GM20431 (cell line): Measurements from ENCODE around the gene ZNF821.
"Not testable (repeated sequence)": the region's sequence is repeated elsewhere in the genome, so short reads cannot be mapped to it uniquely, and the experiment has no call there.

Experiments used
- in situ Hi-C: fragments of 300-500 bp; cut with MseI, MboI; formaldehyde crosslinking; loops from one replicate; pipeline ENCODE4 v1.15.0; 2020; ENCODE audit warnings: low sequenced_read_pairs; ENCODE audit not compliant: unreplicated experiment

Gene ZNF821

DNA sequence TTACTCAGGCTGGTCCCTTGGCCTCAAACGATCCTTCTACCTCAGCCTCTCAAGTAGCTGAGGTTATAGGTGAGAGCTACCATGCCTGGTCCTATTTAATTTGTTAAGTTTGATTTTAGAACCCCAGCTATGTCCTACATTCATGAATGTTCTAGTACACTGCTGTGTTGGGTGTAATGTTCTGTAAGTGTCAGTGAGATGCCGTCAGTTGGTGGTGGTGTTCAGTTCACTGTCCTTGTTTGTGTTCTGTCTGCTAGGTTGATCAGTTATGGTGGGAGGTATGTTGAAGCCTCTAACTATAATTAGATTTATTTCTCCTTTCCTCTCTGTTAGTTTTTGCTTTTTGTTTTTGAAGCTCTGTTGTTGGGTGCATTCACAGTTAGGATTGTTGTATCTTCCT lies 19.6 kb upstream of the ZNF821 start:
- in situ Hi-C loops: no loop called here

DNA sequence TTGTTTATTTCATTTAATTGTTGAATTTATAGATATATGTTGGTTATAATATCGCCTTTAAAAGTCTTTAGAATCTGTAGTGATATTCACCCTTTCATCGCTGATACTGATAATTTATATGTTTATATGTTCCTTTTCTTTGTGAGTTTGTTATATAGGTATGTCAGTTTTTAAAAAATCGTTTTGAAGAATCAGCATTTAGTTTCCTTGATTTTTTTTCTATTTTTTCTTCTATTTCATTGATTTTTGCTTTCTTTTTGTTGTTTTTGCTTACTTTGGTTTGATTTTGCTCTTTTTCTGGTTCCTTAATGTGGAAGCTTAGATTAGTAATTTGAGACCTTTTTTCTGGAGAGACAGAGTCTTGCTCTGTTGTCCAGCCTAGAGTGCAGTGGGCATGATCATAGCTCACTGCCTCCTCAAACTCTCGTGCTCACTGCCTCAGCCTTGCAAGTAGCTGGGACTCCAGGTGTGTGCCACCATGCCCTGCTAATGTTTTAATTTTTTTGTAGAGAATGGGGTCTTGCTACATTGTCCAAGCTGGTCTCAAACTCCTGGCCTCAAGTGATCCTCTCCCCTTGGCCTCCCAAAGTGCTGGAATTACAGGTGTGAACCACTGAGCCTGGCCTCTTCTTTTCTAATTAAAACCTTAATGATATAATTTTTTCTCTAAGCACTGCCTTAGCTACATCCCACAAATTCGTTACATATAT lies 18.8 kb upstream of the ZNF821 start:
- in situ Hi-C loops: no loop called here

DNA sequence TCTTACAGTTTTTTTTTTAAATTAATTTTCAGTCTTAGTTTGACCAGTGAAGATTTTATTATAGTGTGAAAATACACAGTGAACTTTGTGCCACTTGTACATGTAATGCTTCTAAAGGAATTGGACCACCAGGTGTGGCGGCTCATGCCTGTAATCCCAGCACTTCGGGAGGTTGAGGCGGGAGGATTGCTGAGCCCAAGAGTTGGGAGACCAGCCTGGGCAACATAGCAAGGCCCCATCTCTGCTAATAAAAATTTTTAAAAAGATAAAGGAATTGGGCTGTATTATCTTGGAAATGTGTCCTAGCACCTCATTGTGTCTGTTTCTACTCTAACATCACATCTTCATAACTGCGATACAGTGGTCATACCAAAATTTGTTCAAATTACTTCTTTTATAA lies 15.2 kb upstream of the ZNF821 start:
- in situ Hi-C loops: no loop called here

- in situ Hi-C loops: no loop called here
These were observed 12.9 kb upstream of the ZNF821 start for GRCh38 chr16:71896764-71897368.

DNA sequence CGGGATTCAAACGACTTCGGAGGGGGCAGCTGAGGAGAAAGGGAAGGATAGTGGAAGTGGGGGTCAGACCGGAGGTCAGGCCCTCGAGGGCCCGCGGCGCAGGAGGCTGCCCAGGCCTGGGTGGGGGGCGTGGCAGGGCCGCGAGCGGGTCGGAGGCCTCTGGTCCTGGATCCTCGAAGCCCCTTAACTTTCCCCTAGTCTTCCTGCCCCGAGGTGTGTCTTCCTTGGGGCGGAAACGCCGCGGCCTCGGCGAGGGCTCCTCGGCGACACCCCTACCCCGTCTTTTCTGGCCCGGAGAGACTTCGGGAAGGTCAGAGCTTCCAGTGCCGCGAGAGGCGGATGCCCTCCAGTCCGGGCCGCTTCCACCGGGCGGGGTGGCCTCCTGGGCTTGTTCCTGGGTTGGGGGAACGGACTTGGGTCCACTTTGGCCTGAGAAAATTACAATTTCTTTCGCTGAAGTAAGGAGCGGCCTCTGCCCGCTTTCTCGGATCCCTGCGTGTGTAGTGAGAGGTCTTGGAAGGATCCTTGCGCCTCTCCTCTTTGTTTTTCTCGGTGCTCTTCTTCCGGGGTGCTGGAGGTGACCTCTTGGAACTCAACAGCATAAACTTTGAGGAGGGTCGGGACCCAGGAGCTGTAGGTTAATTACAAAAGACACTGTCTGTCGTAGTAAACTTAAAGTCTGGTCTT lies 11.8 kb upstream of the ZNF821 start:
- in situ Hi-C loops: no loop called here

- in situ Hi-C loops: no loop called here
These were observed 11.1 kb upstream of the ZNF821 start, which contains the start of gene IST1 for GRCh38 chr16:71894921-71895678. TSS of gene IST1 (plus strand) at chr16:71895531. CDS start at chr16:71915641, 20,110 bp downstream.

- in situ Hi-C loops: no loop called here
These were observed 10.4 kb upstream of the ZNF821 start for GRCh38 chr16:71894229-71894920.

GRCh38 chr16:71893888-71894228 lies 9.9 kb upstream of the ZNF821 start:
- in situ Hi-C loops: no loop called here

- in situ Hi-C loops: no loop called here
These were observed 5.2 kb upstream of the ZNF821 start for GRCh38 chr16:71889147-71889546.

GRCh38 chr16:71885261-71885650 lies 1.3 kb upstream of the ZNF821 start:
- in situ Hi-C loops: no loop called here

GRCh38 chr16:71883168-71883848 lies 674 bp downstream of the ZNF821 start:
- in situ Hi-C loops: no loop called here

- in situ Hi-C loops: no loop called here
These were observed 1.3 kb downstream of the ZNF821 start for GRCh38 chr16:71882505-71883167.

- in situ Hi-C loops: no loop called here
These were observed 3.8 kb downstream of the ZNF821 start for GRCh38 chr16:71880176-71880575.

GRCh38 chr16:71878911-71879310 lies 5.1 kb downstream of the ZNF821 start:
- in situ Hi-C loops: no loop called here

DNA sequence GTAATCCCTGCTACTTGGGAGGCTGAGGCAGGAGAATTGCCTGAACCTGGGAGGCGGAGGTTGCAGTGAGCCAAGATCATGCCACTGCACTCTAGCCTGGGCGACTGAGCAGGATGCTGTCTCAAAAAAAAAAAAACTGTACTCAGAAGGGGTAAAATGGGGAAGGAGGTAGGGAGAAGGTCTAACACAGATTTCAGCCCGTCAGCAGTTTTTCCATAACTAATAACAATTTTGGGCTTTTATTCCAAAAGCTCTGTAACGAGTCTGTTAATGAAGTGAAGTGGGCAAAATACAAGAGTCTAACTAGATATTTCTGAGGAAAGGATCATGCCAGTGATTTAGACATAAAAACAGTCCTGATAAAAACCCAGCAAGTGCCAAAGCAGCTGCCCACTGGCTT lies 10.8 kb downstream of the ZNF821 start:
- in situ Hi-C loops: no loop called here

DNA sequence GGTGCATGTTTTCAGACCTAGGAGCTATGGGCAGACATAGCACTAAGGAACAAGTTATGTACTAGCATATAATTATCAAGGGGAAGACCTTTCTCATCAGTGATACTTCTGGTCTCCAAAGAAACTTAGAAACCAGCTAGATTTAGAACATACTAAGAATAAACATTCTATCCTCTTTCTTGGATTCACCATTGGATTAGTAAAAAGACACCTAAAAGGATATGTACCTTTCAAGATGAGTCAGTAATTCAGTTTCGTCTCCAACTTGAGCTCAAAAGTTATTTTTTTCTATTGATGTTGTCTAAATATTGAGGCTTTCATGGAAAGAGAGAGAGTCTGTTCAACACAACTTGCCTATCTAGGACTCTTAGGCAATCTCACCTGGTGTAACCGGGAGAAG lies 13.2 kb downstream of the ZNF821 start:
- in situ Hi-C loops: no loop called here

DNA sequence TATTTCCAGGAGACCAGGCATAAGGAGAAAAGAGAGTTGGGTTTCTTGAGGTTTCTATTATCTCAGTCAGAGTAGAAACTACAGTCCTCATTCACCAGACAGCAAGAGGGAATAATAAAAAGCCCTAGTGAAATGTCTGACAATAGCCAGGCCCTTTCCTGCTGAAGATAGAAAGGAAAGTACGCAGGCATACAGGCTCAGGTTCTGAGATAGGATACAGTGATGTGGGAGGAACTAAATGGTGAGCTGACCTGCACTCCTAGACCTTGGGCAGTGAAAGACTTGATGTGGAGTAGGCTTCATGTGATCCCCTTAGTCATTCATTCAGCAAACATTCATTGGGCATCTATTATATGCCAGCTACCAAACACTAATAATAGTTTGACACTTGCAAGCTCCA lies 14.9 kb downstream of the ZNF821 start:
- in situ Hi-C loops: no loop called here

- in situ Hi-C loops: no loop called here
These were observed 16.0 kb downstream of the ZNF821 start for GRCh38 chr16:71867939-71868338.

DNA sequence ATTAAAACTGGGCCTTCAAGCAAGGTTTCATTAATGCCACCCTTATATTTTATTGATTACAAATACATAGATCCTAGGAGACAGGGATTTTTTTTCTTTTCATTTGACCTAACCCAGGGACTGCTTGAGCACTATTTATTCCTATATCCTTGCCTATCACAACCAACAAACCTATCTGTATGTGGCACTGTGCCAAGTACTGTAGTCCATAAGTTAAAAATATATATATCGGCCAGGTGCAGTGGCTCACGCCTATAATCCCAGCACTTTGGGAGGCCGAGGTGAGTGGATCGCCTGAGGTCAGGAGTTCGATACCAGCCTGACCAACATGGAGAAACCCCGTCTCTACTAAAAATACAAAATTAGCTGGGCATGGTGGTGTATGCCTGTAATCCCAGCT lies 16.8 kb downstream of the ZNF821 start:
- in situ Hi-C loops: not testable (repeated sequence)
